Sigmoid colon (tissue), 4 donors: ENCODE measurements around the gene IRF6.

ENCODE experiments used
- CTCF ChIP-seq, 4 experiments: fragments of 450-650 bp in 3 of 4; fragments of 200-600 bp in 1 of 4; IDR thresholded peaks; one replicate each; pipeline ENCODE4 v1.5.1; 2016 to 2019; ENCODE audit warnings: antibody characterized with exemption in 4 of 4, mild to moderate bottlenecking in 3 of 4, moderate library complexity in 2 of 4
- EP300 ChIP-seq, 4 donors: sonication (generic); formaldehyde crosslinking; IDR thresholded peaks; one replicate each; pipeline ENCODE4 v1.6.1; 2017; ENCODE audit warnings: antibody characterized with exemption in 4 of 4
- POLR2A ChIP-seq, 2 donors: fragments of 450-650 bp; IDR thresholded peaks; one replicate each; pipeline ENCODE4 v1.6.1; 2016; ENCODE audit warnings: antibody characterized with exemption in 2 of 2, mild to moderate bottlenecking in 2 of 2, moderate library complexity in 2 of 2
- POLR2AphosphoS5 ChIP-seq, 4 donors: sonication (generic); formaldehyde crosslinking; IDR thresholded peaks; one replicate each; pipeline ENCODE4 v1.6.1; 2017; ENCODE audit warnings: antibody characterized with exemption in 4 of 4

DNA sequence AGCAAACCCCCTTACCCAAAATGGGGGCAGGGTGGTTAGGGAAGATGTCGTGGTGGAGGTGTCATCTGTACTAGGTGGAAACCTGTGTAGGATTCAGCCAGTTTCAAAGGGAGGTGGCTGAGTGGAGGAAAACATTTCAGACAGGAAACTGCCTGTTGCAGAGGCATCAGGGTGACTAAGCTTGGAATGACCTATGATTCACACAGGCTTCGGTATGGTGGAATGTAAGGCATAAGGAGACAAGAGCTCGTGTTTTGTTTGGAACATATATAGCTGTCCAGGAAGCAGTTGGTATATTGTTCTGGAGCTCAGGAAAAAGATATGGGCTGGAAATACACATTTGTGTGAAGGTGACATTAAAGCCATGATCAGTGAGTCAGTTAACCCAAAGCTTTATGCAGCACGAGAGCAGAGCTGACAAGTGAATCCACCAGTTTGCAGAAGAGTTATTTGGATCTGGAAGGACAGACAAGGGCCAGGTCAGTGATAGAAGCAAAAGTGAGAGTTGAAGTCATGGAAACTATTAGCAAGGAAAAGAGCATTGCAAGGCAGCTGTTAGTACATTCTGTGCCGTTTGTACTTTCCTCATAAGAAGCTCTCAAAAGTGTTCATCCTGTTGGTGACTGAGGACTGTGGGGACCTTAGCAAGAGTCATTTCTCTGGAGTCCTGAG is 34.1 kb upstream of the IRF6 start:
- no peak for TF ChIP-seq CTCF (IDR thresholded peaks at IDR 0.05)
- no peak for TF ChIP-seq POLR2A (IDR thresholded peaks at IDR 0.05)
- TF ChIP-seq POLR2AphosphoS5 (IDR thresholded peaks at IDR 0.05) = peak in 3 of 4 donors; percentile 2 to 41 (median 27)
- peak in 3 of 4 donors; percentile 24 to 56 (median 42) for TF ChIP-seq EP300 (IDR thresholded peaks at IDR 0.05)
